Uterus (tissue), 4 donors: ENCODE data around the gene SMAD2. TPM values are rescaled to one million over a fixed set of nuclear protein-coding genes. Genes with fewer than 3 reads are reported as not detected.

Source experiments
- DNase-seq, 2 donors: peaks; one replicate each; pipeline ENCODE4 v3.0.0-alpha.2; 2019 to 2020
- H3K27ac ChIP-seq, 2 donors: fragments of 200-600 bp; sonication (generic); 1 replicate in 1 of 2; 2 replicates in 1 of 2; pipeline ENCODE4 v1.5.1; 2016 to 2018
- H3K27me3 ChIP-seq, 2 donors: fragments of 200-600 bp; sonication (generic); one replicate each; pipeline ENCODE4 v1.5.1; 2018 to 2019; ENCODE audit warnings: control low read depth in 1 of 2
- H3K36me3 ChIP-seq, 2 donors: fragments of 200-600 bp; sonication (generic); one replicate each; pipeline ENCODE4 v1.5.1; 2019; ENCODE audit warnings: control low read depth in 1 of 2
- H3K4me1 ChIP-seq, 2 donors: fragments of 200-600 bp; sonication (generic); one replicate each; pipeline ENCODE4 v1.5.1; 2018 to 2019; ENCODE audit warnings: control low read depth in 1 of 2
- H3K4me3 ChIP-seq, 2 donors: fragments of 200-600 bp; sonication (generic); 1 replicate in 1 of 2; 2 replicates in 1 of 2; pipeline ENCODE4 v1.5.1; 2018 to 2019; ENCODE audit warnings: mild to moderate bottlenecking in 1 of 2
- H3K9me3 ChIP-seq, 2 donors: fragments of 200-600 bp; sonication (generic); one replicate each; pipeline ENCODE4 v1.5.1; 2019; ENCODE audit warnings: control low read depth in 1 of 2
- CTCF ChIP-seq, 4 experiments: fragments of 200-600 bp in 2 of 4; fragments of 450-650 bp in 2 of 4; sonication (generic) in 2 of 4; IDR thresholded peaks; one replicate each; pipeline ENCODE4 v1.5.1; 2016 to 2019; ENCODE audit warnings: antibody characterized with exemption in 4 of 4, mild to moderate bottlenecking in 2 of 4, moderate library complexity in 1 of 4
- POLR2A ChIP-seq, 2 donors: fragments of 450-650 bp; IDR thresholded peaks; one replicate each; pipeline ENCODE4 v1.6.1; 2016; ENCODE audit warnings: antibody characterized with exemption in 2 of 2, mild to moderate bottlenecking in 1 of 2, moderate library complexity in 1 of 2
- intact Hi-C: fragments of 100-400 bp; cut with DNase I; formaldehyde crosslinking; loops from one replicate; pipeline ENCODE4 v1.15.1; 2023; ENCODE audit warnings: low total_unique reads
- total RNA-seq, 4 donors: library from RNA; depleted of rRNA in 3 of 4; stranded (reverse); fragments of >200 nt in 3 of 4; gene quantifications; one replicate each; pipeline versions ENCODE4 v1.1.0 to v1.2.4, GENCODE V29; 2014 to 2023
- donor health status: DM: yes; HTN: yes; CAD: no.

SMAD2 gene
- total RNA-seq, 4 donors from 2014 or later = 107 to 237 (median 142) TPM

GRCh38 chr18:47887227-47887626 is 43.2 kb downstream of the SMAD2 start:
- no peaks in the 10 kb centered on the region for H3K27me3 ChIP-seq
- no peak overlapping the region for H3K27ac ChIP-seq
- DNase-seq = no peak
- no peak overlapping the region for H3K4me3 ChIP-seq
- no peaks in the 10 kb centered on the region for H3K4me1 ChIP-seq
- H3K36me3 ChIP-seq = no peaks in the 10 kb centered on the region
- intact Hi-C loops = no loop called here
- TF ChIP-seq POLR2A (IDR thresholded peaks at IDR 0.05) = no peak
- TF ChIP-seq CTCF (IDR thresholded peaks at IDR 0.05) = no peak
- H3K9me3 ChIP-seq = no peaks in the 10 kb centered on the region

GRCh38 chr18:47883771-47884413 is 46.6 kb downstream of the SMAD2 start:
- no peak overlapping the region for H3K27ac ChIP-seq
- H3K36me3 ChIP-seq = no peaks in the 10 kb centered on the region
- H3K4me3 ChIP-seq = no peak overlapping the region
- H3K27me3 ChIP-seq = no peaks in the 10 kb centered on the region
- intact Hi-C loops = no loop called here
- no peak for DNase-seq
- TF ChIP-seq CTCF (IDR thresholded peaks at IDR 0.05) (no peak), POLR2A (IDR thresholded peaks at IDR 0.05) (no peak)
- H3K4me1 ChIP-seq = no peaks in the 10 kb centered on the region
- no peaks in the 10 kb centered on the region for H3K9me3 ChIP-seq

DNA sequence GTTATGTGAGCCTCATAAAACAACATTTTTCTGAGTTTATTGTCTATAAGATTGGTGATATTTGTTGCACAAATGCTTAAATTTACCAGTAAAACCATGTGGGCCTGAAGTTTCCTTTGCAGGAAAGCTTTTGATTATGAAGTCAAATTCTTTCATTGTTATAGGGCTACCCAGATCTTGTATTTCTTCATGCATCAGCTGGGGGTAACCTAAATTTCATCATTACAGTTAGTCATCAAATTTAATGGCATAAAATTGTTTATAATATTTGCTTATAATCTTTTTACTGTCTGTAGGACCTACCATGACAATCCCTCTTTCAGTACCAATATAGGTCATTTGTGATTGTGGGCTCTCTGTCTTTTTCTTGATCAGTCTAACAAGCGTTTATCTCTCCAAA is 47.8 kb downstream of the SMAD2 start:
- intact Hi-C loops = no loop called here
- DNase-seq = no peak
- no peaks in the 10 kb centered on the region for H3K27me3 ChIP-seq
- H3K27ac ChIP-seq = no peak overlapping the region
- H3K36me3 ChIP-seq = no peaks in the 10 kb centered on the region
- no peaks in the 10 kb centered on the region for H3K4me1 ChIP-seq
- no peak for TF ChIP-seq POLR2A (IDR thresholded peaks at IDR 0.05)
- H3K9me3 ChIP-seq = no peaks in the 10 kb centered on the region
- no peak overlapping the region for H3K4me3 ChIP-seq

- Histone ChIP-seq H3K27me3 (no peaks in the 10 kb centered on the region), H3K27ac (no peak overlapping the region), H3K9me3 (no peaks in the 10 kb centered on the region), H3K4me1 (no peaks in the 10 kb centered on the region), H3K4me3 (no peak overlapping the region), H3K36me3 (no peaks in the 10 kb centered on the region)
- intact Hi-C loops = no loop called here
- TF ChIP-seq POLR2A (IDR thresholded peaks at IDR 0.05) = no peak
- TF ChIP-seq CTCF (IDR thresholded peaks at IDR 0.05) = no peak
- no peak for DNase-seq
Observed at GRCh38 chr18:47881752-47882455, 48.6 kb downstream of the SMAD2 start.

- Histone ChIP-seq H3K36me3 (no peaks in the 10 kb centered on the region), H3K27me3 (no peaks in the 10 kb centered on the region), H3K4me1 (no peaks in the 10 kb centered on the region), H3K4me3 (no peak overlapping the region), H3K27ac (no peak overlapping the region), H3K9me3 (no peaks in the 10 kb centered on the region)
- intact Hi-C loops = no loop called here
- no peak for TF ChIP-seq POLR2A (IDR thresholded peaks at IDR 0.05)
- no peak for TF ChIP-seq CTCF (IDR thresholded peaks at IDR 0.05)
- DNase-seq = no peak
Observed at GRCh38 chr18:47881042-47881441, 49.4 kb downstream of the SMAD2 start.
